ENCODE results near the gene ADGRA1.

GRCh38 chr10:133114251-133114650 lies 26.5 kb downstream of the ADGRA1 start:
- TF ChIP-seq CTCF (IDR thresholded peaks at IDR 0.05) (no peak), POLR2A (IDR thresholded peaks at IDR 0.05) (no peak), POLR2AphosphoS5 (IDR thresholded peaks at IDR 0.05) (no peak), EP300 (IDR thresholded peaks at IDR 0.05) (no peak)
